IMR-90 (cell line): Measurements from ENCODE around the gene PIWIL4.
A peak's percentile ranks its signal among the peaks of the same experiment; 100 is the strongest.

Experiments
- FOS ChIP-seq: fragments of 150-350 bp; IDR thresholded peaks from 2 replicates; pipeline ENCODE4 v1.6.1; 2016; ENCODE audit warnings: low read depth, low read length
- POLR2A ChIP-seq: IDR thresholded peaks from 2 replicates; pipeline ENCODE4 v1.6.1; 2012; ENCODE audit warnings: mild to moderate bottlenecking, low read depth, low read length
- RCOR1 ChIP-seq: IDR thresholded peaks from 2 replicates; pipeline ENCODE4 v1.6.1; 2012; ENCODE audit warnings: mild to moderate bottlenecking, low read length, improper control_type of control experiment; ENCODE audit not compliant: insufficient replicate concordance
- SMC3 ChIP-seq: fragments of 150-350 bp; IDR thresholded peaks from 2 replicates; pipeline ENCODE4 v1.6.1; 2016; ENCODE audit warnings: low read depth, mild to moderate bottlenecking, antibody characterized with exemption, low read length, moderate library complexity
- TF ChIP-seq, protein P1 (sequence below): conservative IDR thresholded peaks from 2 replicates; pipeline ENCODE4 v1.5.1; 2012; ENCODE audit warnings: mild to moderate bottlenecking, low read depth, low read length, improper control_type of control experiment

- TF ChIP-seq, protein P1, sequence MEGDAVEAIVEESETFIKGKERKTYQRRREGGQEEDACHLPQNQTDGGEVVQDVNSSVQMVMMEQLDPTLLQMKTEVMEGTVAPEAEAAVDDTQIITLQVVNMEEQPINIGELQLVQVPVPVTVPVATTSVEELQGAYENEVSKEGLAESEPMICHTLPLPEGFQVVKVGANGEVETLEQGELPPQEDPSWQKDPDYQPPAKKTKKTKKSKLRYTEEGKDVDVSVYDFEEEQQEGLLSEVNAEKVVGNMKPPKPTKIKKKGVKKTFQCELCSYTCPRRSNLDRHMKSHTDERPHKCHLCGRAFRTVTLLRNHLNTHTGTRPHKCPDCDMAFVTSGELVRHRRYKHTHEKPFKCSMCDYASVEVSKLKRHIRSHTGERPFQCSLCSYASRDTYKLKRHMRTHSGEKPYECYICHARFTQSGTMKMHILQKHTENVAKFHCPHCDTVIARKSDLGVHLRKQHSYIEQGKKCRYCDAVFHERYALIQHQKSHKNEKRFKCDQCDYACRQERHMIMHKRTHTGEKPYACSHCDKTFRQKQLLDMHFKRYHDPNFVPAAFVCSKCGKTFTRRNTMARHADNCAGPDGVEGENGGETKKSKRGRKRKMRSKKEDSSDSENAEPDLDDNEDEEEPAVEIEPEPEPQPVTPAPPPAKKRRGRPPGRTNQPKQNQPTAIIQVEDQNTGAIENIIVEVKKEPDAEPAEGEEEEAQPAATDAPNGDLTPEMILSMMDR: peak; percentile 46
- TF ChIP-seq FOS: no peak
- no peak for TF ChIP-seq RCOR1
- 0 out of 2 replicates have a peak, but pooled peaks have one; percentile 28 for TF ChIP-seq SMC3
- TF ChIP-seq POLR2A: no peak
These were observed 45.5 kb upstream of the PIWIL4 start for GRCh38 chr11:94521684-94522083.
